Smooth muscle cell (in vitro differentiated cells): Measurements from ENCODE around the gene A3GALT2. TPM values are rescaled to one million over a fixed set of nuclear protein-coding genes. Genes with fewer than 3 reads are reported as not detected.

Experiments used
- DNase-seq: peaks from one replicate; lab custom pipeline; 2025; ENCODE audit not compliant: unreplicated experiment; lab: John Stamatoyannopoulos, UW
- H2AFZ ChIP-seq: fragments of 200-600 bp; sonication (generic); 2 replicates; pipeline ENCODE4 v1.6.0; 2016; ENCODE audit warnings: antibody characterized with exemption, low read depth, mild to moderate bottlenecking
- H3F3A ChIP-seq: fragments of 200-600 bp; sonication (generic); 2 replicates; pipeline ENCODE4 v1.6.0; 2017; ENCODE audit warnings: antibody characterized with exemption, low read depth
- H3K27ac ChIP-seq: fragments of 200-600 bp; sonication (generic); 2 replicates; pipeline ENCODE4 v1.5.1; 2016; ENCODE audit warnings: low read depth, mild to moderate bottlenecking
- H3K27me3 ChIP-seq: fragments of 200-600 bp; sonication (generic); 2 replicates; pipeline ENCODE4 v1.6.1; 2016; ENCODE audit warnings: low read depth, mild to moderate bottlenecking
- H3K36me3 ChIP-seq: fragments of 200-600 bp; sonication (generic); 2 replicates; pipeline ENCODE4 v1.5.1; 2016; ENCODE audit warnings: low read depth
- H3K4me1 ChIP-seq: fragments of 200-600 bp; sonication (generic); 2 replicates; pipeline ENCODE4 v1.5.1; 2016; ENCODE audit warnings: low read depth
- H3K4me2 ChIP-seq: fragments of 200-600 bp; sonication (generic); 2 replicates; pipeline ENCODE4 v1.6.0; 2016; ENCODE audit warnings: mild to moderate bottlenecking
- H3K4me3 ChIP-seq: fragments of 200-600 bp; sonication (generic); 2 replicates; pipeline ENCODE4 v1.5.1; 2016; ENCODE audit warnings: mild to moderate bottlenecking
- H3K79me2 ChIP-seq: fragments of 200-600 bp; sonication (generic); 2 replicates; pipeline ENCODE4 v1.6.0; 2016; ENCODE audit warnings: low read depth, mild to moderate bottlenecking
- H3K9ac ChIP-seq: fragments of 200-600 bp; sonication (generic); 2 replicates; pipeline ENCODE4 v1.6.0; 2016; ENCODE audit warnings: low read depth
- H3K9me3 ChIP-seq: fragments of 200-600 bp; sonication (generic); replicated peaks from 2 replicates; pipeline ENCODE4 v1.5.1; 2016; ENCODE audit warnings: low read depth
- H4K20me1 ChIP-seq: fragments of 200-600 bp; sonication (generic); 2 replicates; pipeline ENCODE4 v1.6.0; 2016; ENCODE audit warnings: low read depth
- WGBS: methylation state at CpG from one replicate; pipeline ENCODE4 v1.1.7; 2016; ENCODE audit warnings: low lambda C conversion rate; 5-methylcytosine and 5-hydroxymethylcytosine counted together
- polyA plus RNA-seq: library from polyadenylated mRNA; unstranded; fragments of >200 nt; fragmentation: Nextera tagmentation; extraction: Ambion mirVana; gene quantifications from 2 replicates; pipeline ENCODE4 v1.2.1, GENCODE V29; 2016
- total RNA-seq: library from RNA; depleted of rRNA; stranded (reverse); fragments of >200 nt; gene quantifications from 2 replicates; pipeline ENCODE4 v1.2.3, GENCODE V29; 2014
- TF ChIP-seq, protein P1 (sequence below): fragments of 200-600 bp; sonication (generic); IDR thresholded peaks from 2 replicates; pipeline ENCODE4 v1.5.1; 2017; ENCODE audit warnings: borderline replicate concordance, mild to moderate bottlenecking, antibody characterized with exemption; ENCODE audit not compliant: insufficient read depth, poor library complexity, severe bottlenecking

A3GALT2 gene
- total and polyA plus RNA-seq, 2 experiments from 2014 or later: not detected

DNA sequence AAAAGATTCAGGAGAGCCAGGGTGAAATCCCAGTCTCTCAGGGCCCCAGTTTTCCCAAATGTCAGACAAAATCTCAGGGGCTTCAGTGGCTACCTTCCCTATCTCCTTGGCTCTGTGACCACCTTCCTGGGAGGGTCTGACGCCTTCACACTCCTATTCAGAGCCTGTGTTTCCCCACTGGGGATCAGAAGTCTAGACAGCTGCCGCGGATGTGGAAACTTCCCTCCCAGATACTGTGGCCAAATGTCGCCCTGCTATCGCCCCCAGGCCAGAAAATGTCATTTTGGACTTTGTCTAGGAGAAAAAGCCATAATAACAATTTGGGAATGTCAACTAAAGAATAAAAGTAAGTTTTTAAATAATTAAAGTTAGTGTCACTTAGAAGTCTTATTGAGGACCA is 15.9 kb downstream of the A3GALT2 start:
- H3F3A ChIP-seq: no peaks in the 10 kb centered on the region
- no peak overlapping the region for H2AFZ ChIP-seq
- H3K9ac ChIP-seq: no peak overlapping the region
- peaks cover 7% of the 10 kb centered on the region for H3K27me3 ChIP-seq
- no peaks in the 10 kb centered on the region for H3K4me1 ChIP-seq
- 89% methylated on average over 5 of the region's 5 CpGs for WGBS
- TF ChIP-seq, protein P1, sequence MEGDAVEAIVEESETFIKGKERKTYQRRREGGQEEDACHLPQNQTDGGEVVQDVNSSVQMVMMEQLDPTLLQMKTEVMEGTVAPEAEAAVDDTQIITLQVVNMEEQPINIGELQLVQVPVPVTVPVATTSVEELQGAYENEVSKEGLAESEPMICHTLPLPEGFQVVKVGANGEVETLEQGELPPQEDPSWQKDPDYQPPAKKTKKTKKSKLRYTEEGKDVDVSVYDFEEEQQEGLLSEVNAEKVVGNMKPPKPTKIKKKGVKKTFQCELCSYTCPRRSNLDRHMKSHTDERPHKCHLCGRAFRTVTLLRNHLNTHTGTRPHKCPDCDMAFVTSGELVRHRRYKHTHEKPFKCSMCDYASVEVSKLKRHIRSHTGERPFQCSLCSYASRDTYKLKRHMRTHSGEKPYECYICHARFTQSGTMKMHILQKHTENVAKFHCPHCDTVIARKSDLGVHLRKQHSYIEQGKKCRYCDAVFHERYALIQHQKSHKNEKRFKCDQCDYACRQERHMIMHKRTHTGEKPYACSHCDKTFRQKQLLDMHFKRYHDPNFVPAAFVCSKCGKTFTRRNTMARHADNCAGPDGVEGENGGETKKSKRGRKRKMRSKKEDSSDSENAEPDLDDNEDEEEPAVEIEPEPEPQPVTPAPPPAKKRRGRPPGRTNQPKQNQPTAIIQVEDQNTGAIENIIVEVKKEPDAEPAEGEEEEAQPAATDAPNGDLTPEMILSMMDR: no peak
- H3K4me2 ChIP-seq: no peak overlapping the region
- no peaks in the 10 kb centered on the region for H3K9me3 ChIP-seq
- no peaks in the 10 kb centered on the region for H4K20me1 ChIP-seq
- no peaks in the 10 kb centered on the region for H3K79me2 ChIP-seq
- no peak overlapping the region for H3K4me3 ChIP-seq
- no peak overlapping the region for H3K27ac ChIP-seq
- no peaks in the 10 kb centered on the region for H3K36me3 ChIP-seq
- no peak for DNase-seq

DNA sequence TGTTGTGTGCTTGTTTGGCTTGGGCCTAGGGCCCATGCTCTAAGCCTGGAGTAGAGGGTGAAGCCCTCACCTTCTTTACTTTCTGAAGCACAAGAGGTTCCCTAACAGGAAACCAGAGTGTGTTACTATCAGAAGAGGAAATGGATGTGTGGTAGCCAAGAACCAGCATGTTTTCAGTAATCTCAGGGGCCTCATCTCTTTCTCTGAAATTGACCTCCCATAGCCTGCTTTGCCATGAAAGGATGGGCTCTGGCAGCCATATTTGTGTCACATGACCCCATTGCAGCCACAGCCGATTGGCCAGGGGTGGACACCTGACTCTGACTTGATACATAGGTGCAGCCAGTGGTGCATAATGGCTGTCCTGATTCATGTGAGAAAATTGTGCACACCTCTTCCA is 18.6 kb downstream of the A3GALT2 start:
- no peak overlapping the region for H3K4me2 ChIP-seq
- H3K79me2 ChIP-seq: no peaks in the 10 kb centered on the region
- H4K20me1 ChIP-seq: no peaks in the 10 kb centered on the region
- DNase-seq: no peak
- no peaks in the 10 kb centered on the region for H3K9me3 ChIP-seq
- no peaks in the 10 kb centered on the region for H3K36me3 ChIP-seq
- no peak overlapping the region for H3K9ac ChIP-seq
- H3F3A ChIP-seq: no peaks in the 10 kb centered on the region
- no peak overlapping the region for H3K4me3 ChIP-seq
- 100% methylated on average over 1 of the region's 1 CpG for WGBS
- H3K27ac ChIP-seq: no peak overlapping the region
- TF ChIP-seq, protein P1: no peak
- H3K4me1 ChIP-seq: no peaks in the 10 kb centered on the region
- no peak overlapping the region for H2AFZ ChIP-seq
- peaks cover 7% of the 10 kb centered on the region for H3K27me3 ChIP-seq

DNA sequence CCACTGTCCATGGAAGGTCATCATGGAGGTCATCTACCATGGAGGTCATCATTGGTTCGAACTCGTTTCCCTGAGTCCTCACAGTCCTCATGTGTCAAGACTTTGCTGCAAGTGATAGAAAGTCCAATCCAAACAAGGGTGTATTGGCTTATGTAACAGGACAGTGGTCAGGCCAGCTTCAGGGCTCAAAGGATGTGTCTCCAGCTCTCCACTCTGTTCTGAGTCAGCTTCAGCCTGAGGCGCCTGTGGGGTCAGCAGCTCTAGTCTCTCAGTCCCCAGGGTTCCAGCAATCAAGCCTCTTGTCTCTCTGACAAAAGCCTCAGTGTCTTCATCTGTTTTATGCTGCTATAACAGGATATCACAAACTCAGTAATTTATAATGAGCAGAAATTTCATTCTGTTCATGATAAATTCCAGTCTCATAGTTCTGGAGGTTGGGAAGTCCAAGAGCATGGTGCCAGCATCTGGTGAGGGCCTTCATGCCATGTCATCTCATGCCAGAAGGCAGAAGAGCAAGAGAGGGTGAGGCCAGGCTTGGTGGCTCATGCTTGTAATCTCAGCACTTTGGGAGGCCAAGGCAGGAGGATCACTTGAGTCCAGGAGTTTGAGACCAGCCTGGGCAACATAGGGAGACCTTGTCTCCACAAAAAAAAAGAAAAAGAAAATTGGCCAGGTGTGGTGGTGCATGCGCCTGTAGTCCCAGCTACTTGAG is 19.5 kb downstream of the A3GALT2 start:
- no peak overlapping the region for H3K9ac ChIP-seq
- H3K79me2 ChIP-seq: no peaks in the 10 kb centered on the region
- no peak for DNase-seq
- WGBS: 91% methylated on average over 4 of the region's 4 CpGs
- H3F3A ChIP-seq: no peaks in the 10 kb centered on the region
- H4K20me1 ChIP-seq: no peaks in the 10 kb centered on the region
- no peak overlapping the region for H3K4me3 ChIP-seq
- H3K27me3 ChIP-seq: peaks cover 2% of the 10 kb centered on the region
- TF ChIP-seq, protein P1: no peak
- no peak overlapping the region for H3K4me2 ChIP-seq
- H3K4me1 ChIP-seq: no peaks in the 10 kb centered on the region
- no peak overlapping the region for H3K27ac ChIP-seq
- no peaks in the 10 kb centered on the region for H3K9me3 ChIP-seq
- no peak overlapping the region for H2AFZ ChIP-seq
- no peaks in the 10 kb centered on the region for H3K36me3 ChIP-seq

DNA sequence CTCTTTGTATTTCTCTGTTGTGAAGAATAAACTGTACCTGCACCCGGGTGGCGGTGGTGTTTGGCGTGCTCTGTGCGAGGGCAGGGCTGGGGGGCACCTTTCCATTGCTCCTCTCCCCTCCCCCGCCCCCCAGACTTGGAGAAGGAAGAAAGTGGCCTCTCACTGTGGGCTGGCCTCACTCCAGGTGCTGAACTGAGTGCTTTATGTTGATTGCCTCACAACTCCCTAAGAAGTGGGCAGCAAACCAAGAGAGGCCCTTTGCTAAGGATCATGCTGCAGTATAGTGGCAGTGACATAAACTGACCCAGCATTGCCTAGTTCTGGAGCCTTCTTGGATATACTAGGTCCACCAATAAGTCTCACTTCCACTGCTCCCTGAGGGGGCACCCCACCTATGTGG is 20.2 kb downstream of the A3GALT2 start:
- TF ChIP-seq, protein P1: no peak
- no peak overlapping the region for H2AFZ ChIP-seq
- WGBS: 96% methylated on average over 5 of the region's 5 CpGs
- H4K20me1 ChIP-seq: peaks cover 7% of the 10 kb centered on the region
- no peak overlapping the region for H3K27ac ChIP-seq
- no peaks in the 10 kb centered on the region for H3K27me3 ChIP-seq
- H3F3A ChIP-seq: no peaks in the 10 kb centered on the region
- no peaks in the 10 kb centered on the region for H3K4me1 ChIP-seq
- H3K9ac ChIP-seq: no peak overlapping the region
- no peak for DNase-seq
- no peak overlapping the region for H3K4me3 ChIP-seq
- no peaks in the 10 kb centered on the region for H3K79me2 ChIP-seq
- no peaks in the 10 kb centered on the region for H3K9me3 ChIP-seq
- no peaks in the 10 kb centered on the region for H3K36me3 ChIP-seq
- no peak overlapping the region for H3K4me2 ChIP-seq
